ENCODE results near the gene C9orf85.
"Not testable (repeated sequence)": the region's sequence is repeated elsewhere in the genome, so short reads cannot be mapped to it uniquely, and the experiment has no call there.

The C9orf85 gene

GRCh38 chr9:71911061-71911907 lies at the start of gene C9orf85, which contains the start of gene ABHD17B:
Gene C9orf85 (plus strand): TSS chr9:71911639. CDS start chr9:71911735, 96 bp downstream.
Gene ABHD17B (minus strand): TSS chr9:71911193. CDS start chr9:71875080, 36,113 bp downstream.
- peak; percentile 99 for DNase-seq (ENCODE audit: low spot score)

GRCh38 chr9:71863631-71864030 lies 47.8 kb upstream of the C9orf85 start:
- DNase-seq (ENCODE audit: low spot score) = no peak

- no peak for DNase-seq (ENCODE audit: low spot score)
Observed at GRCh38 chr9:71875345-71875744, 36.1 kb upstream of the C9orf85 start.

GRCh38 chr9:71876106-71876505 lies 35.3 kb upstream of the C9orf85 start:
- no peak for DNase-seq (ENCODE audit: low spot score)

- no peak for DNase-seq (ENCODE audit: low spot score)
Observed at GRCh38 chr9:71876829-71877228, 34.6 kb upstream of the C9orf85 start.

GRCh38 chr9:71878327-71879274 lies 32.8 kb upstream of the C9orf85 start:
- DNase-seq (ENCODE audit: low spot score) = no peak

GRCh38 chr9:71879644-71880174 lies 31.7 kb upstream of the C9orf85 start:
- DNase-seq (ENCODE audit: low spot score) = no peak

- DNase-seq (ENCODE audit: low spot score) = no peak
Observed at GRCh38 chr9:71884005-71884404, 27.4 kb upstream of the C9orf85 start.

GRCh38 chr9:71885467-71885866 lies 26.0 kb upstream of the C9orf85 start:
- no peak for DNase-seq (ENCODE audit: low spot score)

GRCh38 chr9:71886015-71886414 lies 25.4 kb upstream of the C9orf85 start:
- no peak for DNase-seq (ENCODE audit: low spot score)

- no peak for DNase-seq (ENCODE audit: low spot score)
Observed at GRCh38 chr9:71886541-71886940, 24.9 kb upstream of the C9orf85 start.

- no peak for DNase-seq (ENCODE audit: low spot score)
Observed at GRCh38 chr9:71887362-71887761, 24.1 kb upstream of the C9orf85 start.

GRCh38 chr9:71890042-71890679 lies 21.3 kb upstream of the C9orf85 start:
- DNase-seq (ENCODE audit: low spot score) = no peak

GRCh38 chr9:71891557-71892189 lies 19.8 kb upstream of the C9orf85 start:
- no peak for DNase-seq (ENCODE audit: low spot score)

GRCh38 chr9:71895117-71895516 lies 16.3 kb upstream of the C9orf85 start:
- DNase-seq (ENCODE audit: low spot score) = no peak

- no peak for DNase-seq (ENCODE audit: low spot score)
Observed at GRCh38 chr9:71895955-71896354, 15.5 kb upstream of the C9orf85 start.

- DNase-seq (ENCODE audit: low spot score) = no peak
Observed at GRCh38 chr9:71896761-71897160, 14.7 kb upstream of the C9orf85 start.

GRCh38 chr9:71897577-71897976 lies 13.9 kb upstream of the C9orf85 start:
- no peak for DNase-seq (ENCODE audit: low spot score)

GRCh38 chr9:71898756-71899155 lies 12.7 kb upstream of the C9orf85 start:
- not testable (repeated sequence) for DNase-seq (ENCODE audit: low spot score)

GRCh38 chr9:71901695-71902597 lies 9.5 kb upstream of the C9orf85 start:
- DNase-seq (ENCODE audit: low spot score) = no peak

Measured in hematopoietic multipotent progenitor cell treated with erythropoietin and hydrocortisone succinate and interleukin-3 and kit ligand, for 15 days (in vitro differentiated cells).